K562 treated with DMSO at 1 percent for 24 hours (cell line): Measurements from ENCODE around the gene KLK1. TPM values are rescaled to one million over a fixed set of nuclear protein-coding genes. Genes with fewer than 3 reads are reported as not detected.

Source experiments
- total RNA-seq: library from RNA; unstranded; fragments of 300-600 nt; gene quantifications from 2 replicates; pipeline ENCODE4 v1.2.3, GENCODE V29; 2022; ENCODE audit warnings: low read depth; ENCODE audit not compliant: insufficient read depth

The KLK1 gene
- total RNA-seq, result 19.2 and 20.0 TPM in 2 replicates

GRCh38 chr19:50823389-50824042 is at the start of gene KLK1:
Gene KLK1, minus strand, starts transcription at chr19:50823787. Its CDS starts 39 bp downstream, at chr19:50823748.

GRCh38 chr19:50873056-50873455 is 49.5 kb upstream of the KLK1 start, which contains the start of gene KLK2:
Gene KLK2, plus strand, starts transcription at chr19:50873439. Its CDS starts 35 bp downstream, at chr19:50873474.

GRCh38 chr19:50854636-50855410 is 31.2 kb upstream of the KLK1 start, which contains the start of gene KLK3:
Gene KLK3, plus strand, starts transcription at chr19:50854915. Its CDS starts 41 bp downstream, at chr19:50854956.

GRCh38 chr19:50833117-50833801 is 9.7 kb upstream of the KLK1 start, which contains the start of gene KLK15:
Gene KLK15, minus strand, starts transcription at chr19:50833574. Its CDS starts 2,082 bp downstream, at chr19:50831492.

GRCh38 chr19:50790396-50790795 is 33.2 kb downstream of the KLK1 start, which contains the start of gene ACP4:
Gene ACP4, plus strand, starts transcription at chr19:50790415. Its CDS starts 0 bp downstream, at chr19:50790415.

GRCh38 chr19:50770164-50770563 is 53.4 kb downstream of the KLK1 start, which contains the start of gene GPR32:
Gene GPR32, plus strand, starts transcription at chr19:50770464. Its CDS starts 137 bp downstream, at chr19:50770601.

Other genes with a start within 250 kb of the KLK1 start
- gene SYT3, start 183.9 kb downstream of the KLK1 start, total RNA-seq, result 7.3 and 8.9 TPM in 2 replicates
- 42.3 and 60.5 TPM in 2 replicates for gene C19orf81, start 174.3 kb downstream of the KLK1 start, total RNA-seq
- 0.27 TPM in 1 of 2 replicates, not detected in the other for gene SHANK1, start 104.0 kb downstream of the KLK1 start, total RNA-seq
- 94.9 and 103 TPM in 2 replicates for gene CLEC11A, start 100.4 kb downstream of the KLK1 start, total RNA-seq
- 0.59 TPM in 1 of 2 replicates, not detected in the other for gene GPR32, start 53.3 kb downstream of the KLK1 start, total RNA-seq
- gene ACP4, start 33.4 kb downstream of the KLK1 start, total RNA-seq, result not detected in 2 replicates
- 0.56 TPM in 1 of 2 replicates, not detected in the other for gene KLK15, start 9.8 kb upstream of the KLK1 start, total RNA-seq
- gene KLK3, start 31.1 kb upstream of the KLK1 start, total RNA-seq, result not detected in 2 replicates
- not detected in 2 replicates for gene KLK2, start 49.7 kb upstream of the KLK1 start, total RNA-seq
- not detected in 2 replicates for gene KLK4, start 87.6 kb upstream of the KLK1 start, total RNA-seq
- gene KLK5, start 129.3 kb upstream of the KLK1 start, total RNA-seq, result not detected in 2 replicates
- gene KLK6, start 145.8 kb upstream of the KLK1 start, total RNA-seq, result not detected in 2 replicates
- not detected in 2 replicates for gene KLK7, start 160.1 kb upstream of the KLK1 start, total RNA-seq
- gene KLK8, start 177.8 kb upstream of the KLK1 start, total RNA-seq, result 0.95 and 2.1 TPM in 2 replicates
- gene KLK10, start 195.9 kb upstream of the KLK1 start, total RNA-seq, result not detected in 2 replicates
- not detected in 2 replicates for gene KLK11, start 202.8 kb upstream of the KLK1 start, total RNA-seq
- not detected in 2 replicates for gene KLK12, start 211.2 kb upstream of the KLK1 start, total RNA-seq
- gene KLK13, start 241.3 kb upstream of the KLK1 start, total RNA-seq, result 2.7 and 2.9 TPM in 2 replicates